HL-60/S4 treated with retinoic acid at 250 ng/mL for 4 days and 3 days (cell line): ENCODE measurements around the gene DIPK1C.
"Not testable (repeated sequence)": the region's sequence is repeated elsewhere in the genome, so short reads cannot be mapped to it uniquely, and the experiment has no call there.

Experiments used
- in situ Hi-C: fragments of 300-500 bp; cut with MboI; formaldehyde crosslinking; loops from 2 replicates; pipeline ENCODE4 v1.7.0; 2022; ENCODE audit warnings: low sequenced_read_pairs

The DIPK1C gene

DNA sequence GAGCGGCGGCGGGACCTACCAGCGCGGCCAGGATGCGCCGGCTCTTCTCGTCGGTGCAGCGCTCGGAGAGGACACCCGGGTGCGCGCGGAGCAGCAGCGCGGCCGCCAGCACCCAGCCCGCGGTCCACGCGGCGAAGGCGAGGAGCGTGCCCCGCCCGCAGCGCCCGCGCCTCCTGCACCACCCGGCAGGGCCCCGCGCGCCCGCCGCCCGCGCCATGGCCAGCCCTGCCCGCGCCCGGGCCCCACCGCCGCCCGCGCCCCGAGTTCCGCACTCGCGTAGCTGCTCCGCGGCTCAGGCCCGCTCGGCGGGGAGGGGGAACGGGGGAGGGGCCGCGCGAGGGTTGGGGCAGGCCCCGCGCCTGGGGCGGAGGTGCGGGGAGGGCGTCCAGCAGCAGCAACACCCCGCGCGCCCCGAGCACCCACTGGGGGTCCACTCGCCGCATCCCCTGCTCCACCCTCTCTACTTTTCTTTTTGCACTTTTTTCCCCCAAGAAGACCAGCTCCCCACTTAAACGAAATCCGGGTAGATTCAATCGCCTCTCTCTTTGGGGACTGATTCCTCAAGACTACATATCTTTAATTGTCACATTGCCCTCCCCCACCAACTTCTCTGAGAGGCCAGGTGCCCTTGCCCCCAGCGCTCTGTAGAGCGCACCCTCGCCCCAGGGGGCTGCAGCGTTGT, at the start of gene DIPK1C:
TSS of gene DIPK1C (minus strand) at position 266 of the 682 bp plus-strand sequence. CDS start at position 217, 49 bp downstream.
- in situ Hi-C loops, result no loop called here

DNA sequence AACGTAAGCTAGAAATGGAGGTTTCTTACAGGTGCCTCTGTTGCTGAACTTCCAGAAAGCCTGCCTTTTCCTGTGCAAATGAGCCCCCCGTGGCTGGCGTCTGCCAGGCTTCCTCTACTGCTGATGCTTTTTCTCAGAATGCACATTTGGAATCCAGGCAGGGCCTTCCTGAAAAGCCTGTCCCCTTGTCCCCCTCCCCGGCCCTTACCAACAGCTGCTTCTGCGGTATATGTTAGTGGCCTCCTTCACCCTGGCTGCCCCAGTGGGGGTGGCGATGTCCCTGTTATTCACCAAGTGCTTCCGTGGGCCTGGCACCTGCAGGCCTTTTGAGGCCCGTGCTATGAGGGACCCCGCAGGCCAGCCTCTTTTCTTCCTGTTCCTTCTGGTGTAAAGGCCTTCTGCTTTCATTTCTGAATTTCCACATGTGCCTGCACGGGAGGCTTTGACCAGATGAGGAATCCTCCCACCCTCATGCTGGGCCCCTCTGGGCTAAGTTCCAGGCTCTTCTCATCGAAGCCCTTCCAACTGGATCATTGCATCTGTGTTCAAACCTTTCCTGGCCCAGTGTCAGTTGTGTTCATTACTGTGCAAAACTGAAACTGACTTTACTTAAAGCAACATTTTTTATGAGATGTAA, 49.5 kb upstream of the DIPK1C start:
- in situ Hi-C loops, result no loop called here

DNA sequence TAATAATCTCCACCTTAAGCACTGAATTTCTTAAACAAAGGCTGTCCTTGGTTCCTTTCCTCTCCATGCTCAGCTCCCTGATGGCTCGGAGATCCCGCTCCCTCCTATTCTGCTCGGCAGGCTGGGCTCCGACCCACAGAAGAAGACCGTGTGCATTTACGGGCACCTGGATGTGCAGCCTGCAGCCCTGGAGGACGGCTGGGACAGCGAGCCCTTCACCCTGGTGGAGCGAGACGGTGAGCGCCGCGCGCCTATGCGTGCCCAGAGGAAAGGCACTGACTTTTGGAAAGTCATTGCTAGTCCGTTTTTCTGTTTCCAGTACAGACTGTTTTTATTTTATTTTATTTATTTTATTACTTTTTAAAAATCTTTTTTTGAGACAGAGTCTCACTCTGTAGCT, 48.7 kb upstream of the DIPK1C start:
- in situ Hi-C loops, result no loop called here

DNA sequence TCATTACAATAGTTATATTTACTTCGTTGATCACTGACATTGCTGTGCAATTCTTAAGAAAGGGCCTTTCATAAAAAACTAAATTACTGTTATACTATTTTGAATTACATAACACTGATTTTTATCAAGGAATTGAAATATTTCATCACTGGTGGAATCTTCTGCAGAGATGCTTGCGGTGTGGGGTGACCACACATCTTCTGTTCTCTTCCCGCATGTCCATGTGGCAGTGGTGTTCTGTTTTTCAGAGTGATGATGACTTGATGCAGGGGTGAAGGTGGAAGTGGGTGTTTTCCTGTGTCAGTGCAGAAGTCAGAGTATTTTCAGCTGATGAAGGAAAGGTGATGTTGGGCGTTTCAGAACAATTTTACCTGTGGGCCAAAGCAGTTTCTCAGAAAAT, 46.0 kb upstream of the DIPK1C start:
- in situ Hi-C loops, result no loop called here

DNA sequence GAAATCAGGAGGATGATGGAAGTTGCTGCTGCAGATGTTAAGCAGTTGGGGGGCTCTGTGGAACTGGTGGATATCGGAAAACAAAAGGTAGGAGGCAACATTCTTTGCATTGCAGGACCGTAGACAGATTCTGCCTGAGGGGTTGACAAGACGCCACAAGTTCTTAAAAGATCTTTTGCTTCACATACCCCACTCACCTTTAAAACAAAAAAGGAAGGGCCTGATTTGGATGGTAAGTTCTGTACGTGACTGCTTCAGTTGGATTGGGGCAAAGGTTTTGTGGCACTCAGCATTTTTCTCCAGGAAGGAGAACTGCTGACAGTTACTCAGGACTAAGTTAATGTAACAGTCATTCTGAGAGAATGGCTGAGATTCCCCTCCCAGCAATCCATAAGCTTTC, 44.3 kb upstream of the DIPK1C start:
- in situ Hi-C loops, result no loop called here

DNA sequence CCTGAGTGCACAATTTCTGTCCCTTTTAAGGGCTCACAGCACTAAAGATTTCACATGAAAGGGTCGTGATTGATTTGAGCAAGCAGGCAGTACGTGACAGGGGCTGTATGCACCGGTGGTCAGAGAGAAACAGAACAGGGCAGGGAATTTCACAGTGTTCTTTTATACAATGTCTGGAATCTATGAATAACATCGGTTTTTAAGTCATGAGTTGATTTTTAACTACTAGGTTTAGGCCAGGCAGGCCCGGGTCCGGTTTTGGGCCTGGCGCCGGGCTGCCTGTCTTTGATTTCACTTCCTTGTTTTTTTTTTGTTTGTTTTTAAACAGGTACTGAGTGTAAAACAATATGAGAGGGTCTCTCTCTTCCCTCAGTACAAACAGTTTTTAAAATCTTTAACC, 43.7 kb upstream of the DIPK1C start:
- in situ Hi-C loops, result not testable (repeated sequence)

DNA sequence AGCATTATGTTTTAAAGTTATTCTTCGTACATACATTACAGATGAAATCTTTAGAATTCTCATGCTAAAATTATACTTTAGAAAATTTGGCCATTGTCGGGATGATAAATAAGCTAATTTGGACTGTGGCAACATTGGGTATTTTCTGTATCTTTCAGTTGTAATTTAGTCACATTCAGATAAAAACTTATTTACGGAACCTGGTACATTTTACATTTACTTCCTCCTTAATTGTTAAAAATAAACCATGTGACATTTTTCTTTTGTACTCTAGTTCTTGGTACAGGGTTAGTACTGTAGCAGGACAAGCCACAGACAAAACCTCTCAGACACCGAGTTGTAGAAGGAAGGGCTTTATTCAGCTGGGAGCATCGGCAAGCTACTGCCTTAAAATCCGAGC, 43.3 kb upstream of the DIPK1C start:
- in situ Hi-C loops, result no loop called here

DNA sequence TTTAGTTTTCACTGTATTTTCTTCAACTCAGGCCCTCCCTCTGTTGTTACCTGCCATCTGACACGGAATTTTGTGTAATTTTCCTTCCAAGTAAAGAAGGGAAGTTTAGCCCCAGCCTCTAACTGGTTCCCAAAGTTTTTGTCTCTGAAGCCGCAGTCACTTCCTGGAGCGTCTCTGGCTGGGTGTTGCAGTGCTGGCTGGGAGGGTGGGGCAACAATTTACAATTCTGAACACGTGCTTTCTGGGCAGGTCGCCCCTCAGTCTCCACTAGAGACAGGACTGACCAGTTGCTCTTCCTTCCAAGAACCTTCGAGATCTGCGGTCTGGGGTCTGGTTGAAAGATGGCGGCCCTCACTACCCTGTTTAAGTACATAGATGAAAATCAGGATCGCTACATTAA, 42.5 kb upstream of the DIPK1C start:
- in situ Hi-C loops, result no loop called here

DNA sequence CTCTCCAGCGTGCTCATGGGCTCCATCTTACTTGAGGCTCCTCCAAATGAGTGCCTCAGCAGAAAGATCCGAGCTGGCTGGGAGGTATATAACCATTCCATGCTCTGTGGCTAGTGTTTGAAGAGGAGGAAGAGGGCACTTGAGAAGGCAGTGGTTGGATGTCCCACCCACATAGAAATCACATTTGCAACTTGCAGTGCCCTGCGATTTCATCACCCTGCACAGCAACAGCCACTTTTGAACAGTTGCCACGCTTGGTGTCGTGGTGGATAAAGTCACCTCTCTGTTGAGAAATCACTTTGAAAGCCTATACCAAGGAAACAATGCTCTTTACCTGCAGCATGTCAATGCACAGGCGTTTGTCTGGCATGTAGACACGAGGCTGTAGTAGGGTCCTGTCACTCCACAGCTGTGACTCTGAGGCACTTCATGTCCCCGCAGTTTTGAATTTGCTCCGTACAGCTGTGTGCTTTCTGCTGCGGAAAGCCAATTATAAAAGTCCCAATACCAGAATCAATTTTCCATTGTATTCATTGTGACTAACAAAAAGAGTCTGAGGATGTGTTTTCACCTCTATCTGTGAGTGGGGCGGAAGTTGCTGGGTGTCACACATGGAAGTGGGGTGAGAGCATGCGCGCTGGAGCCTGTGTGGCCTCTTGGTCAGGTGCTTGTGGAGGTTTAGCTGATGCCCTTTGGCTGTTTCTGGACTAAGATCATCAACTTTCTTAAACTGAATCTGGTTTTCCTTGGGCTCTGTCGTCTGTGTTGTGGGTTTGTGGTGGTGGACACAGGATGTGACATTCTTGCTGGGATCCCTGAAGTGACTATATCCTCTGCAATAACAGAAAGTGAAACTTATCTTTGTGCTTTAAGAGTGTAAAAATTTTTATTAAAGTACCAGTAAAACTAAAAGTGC, 41.9 kb upstream of the DIPK1C start:
- in situ Hi-C loops, result no loop called here

DNA sequence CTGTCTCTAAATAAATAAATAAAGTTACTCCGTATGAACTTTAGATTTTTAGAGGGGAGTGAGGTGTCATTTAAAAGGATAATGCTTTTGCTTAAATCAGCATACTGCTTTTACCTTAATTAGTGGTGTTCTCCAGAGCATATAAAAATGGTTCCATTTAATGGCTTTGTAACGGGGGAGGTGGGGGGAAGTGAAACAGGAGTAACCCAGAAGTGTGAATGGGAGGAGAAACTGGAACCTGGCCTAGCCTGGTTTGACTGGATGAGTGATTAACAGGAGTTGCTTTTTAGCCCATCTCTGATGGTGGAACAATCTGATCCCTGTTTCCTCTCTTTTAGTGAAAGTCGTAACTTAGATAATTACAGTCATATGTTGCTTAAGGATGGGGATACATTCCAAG, 40.7 kb upstream of the DIPK1C start:
- in situ Hi-C loops, result no loop called here

DNA sequence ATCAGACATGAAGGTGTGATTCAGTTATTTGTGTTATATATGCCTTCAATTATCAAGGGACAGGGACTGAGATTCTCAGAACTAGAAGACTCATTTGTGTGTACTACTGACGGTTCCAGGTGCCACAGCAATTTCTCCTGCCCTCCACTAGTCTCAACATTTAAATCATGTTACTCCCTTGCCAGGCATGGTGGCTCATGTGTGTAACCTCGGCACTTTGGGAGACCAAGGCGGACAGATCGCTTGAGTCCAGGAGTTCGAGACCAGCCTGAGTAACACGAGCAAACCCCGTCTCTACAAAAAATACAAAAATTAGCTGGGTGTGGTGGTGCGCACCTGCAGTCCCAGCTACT, 40.2 kb upstream of the DIPK1C start:
- in situ Hi-C loops, result no loop called here

DNA sequence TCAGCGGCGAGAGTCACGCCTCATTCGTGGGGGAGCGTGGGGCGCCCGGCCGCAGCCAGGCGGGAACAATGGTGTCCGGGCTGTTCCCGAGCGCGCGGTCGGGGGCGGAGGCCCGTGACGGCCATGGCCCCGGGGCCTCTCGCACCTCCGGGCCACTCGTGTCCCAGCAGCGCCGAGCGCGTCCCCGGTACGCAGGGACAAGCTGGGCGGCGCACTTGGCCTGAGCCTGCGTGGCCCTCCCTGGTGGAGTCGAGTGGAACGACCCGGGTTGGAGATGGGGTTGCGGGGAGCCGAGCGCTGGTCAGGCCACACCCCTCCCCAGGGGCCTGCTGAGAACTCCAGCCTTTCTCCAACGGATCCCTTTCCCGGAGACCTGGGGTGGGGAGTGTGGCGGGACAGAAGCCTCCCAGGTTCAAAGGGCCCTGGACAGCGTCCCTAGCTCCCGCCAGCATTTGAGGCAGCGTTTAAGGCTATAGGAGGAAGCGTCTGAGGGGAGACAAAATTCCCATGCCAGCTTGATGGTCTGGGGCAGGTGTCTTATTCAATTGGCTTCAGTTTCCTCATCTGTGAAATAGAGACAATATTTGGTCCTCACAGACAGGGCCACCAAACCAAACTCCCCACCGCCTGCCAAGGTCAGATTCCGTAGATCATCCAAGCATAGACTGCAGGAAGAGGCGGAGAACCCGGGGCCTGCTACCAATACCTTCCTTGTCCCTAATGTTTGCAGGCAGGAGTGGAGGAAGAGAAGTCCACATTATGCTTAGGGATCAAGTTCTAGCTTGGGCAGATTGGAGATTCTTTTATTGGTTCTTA, 39.6 kb upstream of the DIPK1C start:
- in situ Hi-C loops, result no loop called here

DNA sequence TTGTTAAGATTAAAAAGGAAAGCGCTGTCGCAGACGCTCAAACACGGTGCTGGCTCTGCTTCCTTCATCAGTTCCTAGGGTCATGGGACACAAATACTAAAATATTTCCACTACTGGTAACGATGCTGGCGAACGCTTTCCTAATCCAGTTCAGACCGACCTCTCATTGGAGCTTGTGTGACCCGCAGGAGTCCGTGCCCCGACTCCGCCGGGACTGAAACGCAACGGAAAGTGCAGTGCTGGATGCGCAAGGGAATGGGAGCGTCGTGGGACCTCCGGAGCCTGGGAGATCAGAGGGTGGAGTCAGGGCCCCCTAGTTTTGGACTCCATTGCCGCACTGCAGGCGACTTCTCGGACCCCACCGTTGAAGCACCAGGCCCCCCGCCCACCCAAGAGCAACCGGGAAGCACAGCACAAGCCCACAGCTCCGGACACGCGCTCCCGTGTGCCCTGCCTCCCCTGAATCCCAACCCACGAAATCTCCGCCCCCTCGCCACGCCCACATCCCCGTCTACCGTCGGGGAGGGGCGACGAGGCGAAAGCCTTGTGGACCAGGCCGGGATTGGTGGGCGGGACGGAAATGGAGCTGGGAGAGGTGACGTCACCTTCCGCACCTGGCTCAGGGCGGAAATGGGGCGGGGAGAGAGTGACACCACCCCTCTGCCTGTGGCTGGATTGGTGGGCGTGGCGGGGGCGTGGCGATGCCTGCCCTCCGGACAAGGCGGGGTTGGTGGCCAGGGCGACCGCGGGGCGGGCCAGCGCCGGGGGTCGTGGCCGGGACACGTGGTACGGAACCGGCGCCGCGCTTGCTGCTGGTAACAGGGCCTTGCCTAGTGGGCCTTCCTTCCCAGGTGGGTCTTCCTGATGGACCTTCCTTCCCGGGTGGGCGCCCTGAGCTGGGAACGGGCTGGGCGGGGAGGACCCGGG, 38.7 kb upstream of the DIPK1C start, which contains the start of gene CNDP2:
TSS of gene CNDP2 (plus strand) at position 783 of the 927 bp plus-strand sequence. CDS start 3,611 bp downstream, outside the sequence.
- in situ Hi-C loops, result no loop called here

DNA sequence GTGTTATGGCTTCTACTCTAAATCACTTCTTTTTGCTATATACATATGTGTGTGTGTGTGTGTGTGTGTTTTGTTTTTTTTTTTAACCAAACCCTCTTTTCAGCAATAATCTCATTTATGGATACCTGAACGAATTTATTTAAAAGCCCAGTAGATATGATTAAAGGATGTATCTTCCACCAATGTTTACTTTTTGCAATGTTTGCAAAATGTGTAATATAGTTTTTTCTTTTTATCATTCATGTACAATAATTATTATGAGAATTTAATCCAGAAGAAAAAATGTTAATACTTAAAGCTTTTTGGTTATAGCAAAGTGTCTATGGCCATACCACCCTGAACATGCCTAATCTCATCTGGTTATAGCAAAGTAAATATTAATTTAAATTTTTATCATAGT, 37.4 kb upstream of the DIPK1C start:
- in situ Hi-C loops, result no loop called here

DNA sequence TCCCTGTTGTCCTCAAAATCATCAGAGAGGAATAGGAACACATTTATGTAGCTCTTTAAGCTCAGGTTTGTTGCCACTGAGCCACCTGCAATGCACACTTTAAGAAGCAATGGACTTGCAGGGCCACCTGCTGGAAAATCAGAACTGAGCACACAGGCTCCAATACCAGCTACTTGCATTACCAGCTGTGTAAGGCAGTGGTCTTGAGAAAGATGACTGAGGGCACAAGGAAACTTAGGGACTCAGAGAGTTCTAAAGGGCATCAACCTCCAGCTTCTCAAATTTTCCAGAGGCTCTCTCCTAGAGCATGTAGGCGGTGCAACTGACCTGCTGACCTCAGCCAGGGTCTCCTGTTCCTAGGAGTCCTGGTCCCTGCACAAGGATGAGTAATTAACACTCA, 36.6 kb upstream of the DIPK1C start:
- in situ Hi-C loops, result no loop called here

DNA sequence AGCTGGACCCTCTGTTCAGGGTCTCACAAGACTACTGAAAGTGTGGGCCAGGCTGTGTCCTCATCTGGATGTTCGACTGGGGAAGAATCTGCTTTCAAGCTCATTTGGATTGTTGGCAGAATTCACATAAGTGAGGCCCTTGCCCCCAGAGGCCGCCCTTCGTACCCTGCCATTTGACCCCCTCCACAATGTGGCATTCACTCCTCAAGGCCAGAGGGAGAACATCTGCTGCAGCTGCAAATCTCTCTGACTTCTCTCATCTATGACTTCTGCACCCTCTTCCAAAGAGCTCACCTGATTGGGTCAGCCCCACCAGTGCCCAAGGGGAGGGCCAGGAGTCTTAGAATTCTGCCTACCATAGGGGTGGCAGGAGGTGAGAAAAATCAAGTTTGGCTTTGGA, 35.2 kb upstream of the DIPK1C start:
- in situ Hi-C loops, result no loop called here

DNA sequence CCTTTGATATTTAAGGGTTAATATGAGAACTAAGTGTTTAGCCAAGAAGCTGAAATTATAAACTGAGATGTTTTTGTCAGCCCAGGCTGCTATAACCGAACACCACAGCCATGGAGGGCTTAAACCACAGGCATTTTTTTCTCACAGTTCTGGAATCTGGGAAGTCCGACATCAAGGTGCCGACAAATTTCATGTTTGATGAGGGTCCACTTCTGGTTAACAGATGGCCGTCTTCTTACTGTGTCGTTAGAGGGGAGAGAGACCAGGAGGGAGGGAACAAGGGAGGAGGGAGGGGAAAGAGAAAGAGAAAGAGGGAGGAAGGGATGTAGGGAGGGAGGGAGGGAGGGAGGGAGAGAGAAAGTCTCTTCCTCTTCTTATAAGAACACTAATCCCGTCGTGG, 32.6 kb upstream of the DIPK1C start:
- in situ Hi-C loops, result no loop called here

DNA sequence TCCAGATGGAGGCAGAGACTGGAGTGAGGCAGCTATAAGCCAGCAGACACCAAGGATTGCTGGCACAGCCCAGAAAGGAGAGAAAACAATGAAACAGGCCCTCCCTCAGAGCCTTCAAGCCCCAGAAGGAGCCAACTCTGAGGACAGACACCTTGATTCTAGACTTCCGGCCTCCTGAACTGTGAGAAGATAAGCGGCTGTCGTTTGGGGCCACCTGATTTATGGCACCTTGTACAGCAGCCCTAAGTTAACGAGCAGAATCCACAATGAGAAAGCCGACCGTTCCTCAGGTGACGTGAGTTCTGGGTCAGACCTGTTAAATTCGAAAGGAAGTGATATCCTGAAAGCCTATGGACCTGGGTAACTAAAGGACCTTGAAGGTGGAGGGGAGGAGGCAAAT, 31.8 kb upstream of the DIPK1C start:
- in situ Hi-C loops, result no loop called here

DNA sequence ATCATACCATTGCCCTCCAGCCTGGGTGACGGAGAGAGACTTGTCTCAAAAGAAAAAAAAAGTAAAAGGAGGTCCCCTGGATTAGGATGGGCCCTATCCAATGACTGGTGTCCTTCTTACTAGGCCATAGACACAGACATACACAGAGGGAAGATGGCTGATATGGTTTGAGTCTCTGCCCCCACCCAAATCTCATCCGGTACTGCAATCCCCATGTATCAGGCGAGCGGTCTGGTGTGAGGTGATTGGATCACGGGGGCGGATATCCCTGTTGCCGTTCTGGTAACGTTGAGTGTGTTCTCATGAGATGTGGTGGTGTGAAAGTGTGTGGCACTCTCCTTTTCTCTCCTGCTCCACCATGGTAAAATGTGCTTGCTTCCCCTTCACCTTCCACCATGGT, 31.2 kb upstream of the DIPK1C start:
- in situ Hi-C loops, result no loop called here
